ENCODE measurements around the gene FANCD2. TPM values are rescaled to one million over a fixed set of nuclear protein-coding genes. Genes with fewer than 3 reads are reported as not detected.
A peak's percentile ranks its signal among the peaks of the same experiment; 100 is the strongest.
"Not testable (repeated sequence)": the region's sequence is repeated elsewhere in the genome, so short reads cannot be mapped to it uniquely, and the experiment has no call there.

The FANCD2 gene
- total RNA-seq, 1 experiment from 2014 or later = 74.9 TPM

GRCh38 chr3:10007126-10007782 is 19.0 kb upstream of the FANCD2 start:
- no peak overlapping the region for H4K5ac ChIP-seq (ENCODE audit: insufficient read length, low read depth, low read length)
- no peak overlapping the region for H2BK12ac ChIP-seq (ENCODE audit: insufficient read length, low read depth, low read length)
- H4K91ac ChIP-seq (ENCODE audit: insufficient read length, low read depth, low read length) = no peak overlapping the region
- no peak for DNase-seq
- peaks cover 20 to 27% (median 21%) of the 10 kb centered on the region in 3 experiments; a peak in 6 of 7 replicates for H3K36me3 Mint-ChIP-seq (ENCODE audit: insufficient read depth in 1 of 3, low read depth in 3 of 3)
- H2BK5ac ChIP-seq (ENCODE audit: insufficient read length, low read length) = no peak overlapping the region
- H3K9me3 Mint-ChIP-seq = no peaks in the 10 kb centered on the region
- no peak overlapping the region for H3K27ac Mint-ChIP-seq
- no peak overlapping the region for H2BK20ac ChIP-seq (ENCODE audit: low read depth, low read length, poor library complexity, severe bottlenecking)
- no peak overlapping the region for H3K9ac ChIP-seq (ENCODE audit: extremely low read depth, insufficient read length, low read length)
- H3K27me3 ChIP-seq (ENCODE audit: insufficient read depth, low read length) = no peaks in the 10 kb centered on the region
- no peak overlapping the region for H2AFZ ChIP-seq (ENCODE audit: low read length)
- no peak overlapping the region for H3K4me3 Mint-ChIP-seq
- no peaks in the 10 kb centered on the region; the same call in 1 of the 2 replicates for H3K79me2 ChIP-seq (ENCODE audit: insufficient read depth, low read length)
- H3K14ac ChIP-seq (ENCODE audit: insufficient read depth, low read length) = no peak overlapping the region
- H3K56ac ChIP-seq (ENCODE audit: insufficient read length, low read depth, low read length) = no peak overlapping the region
- peaks cover 17 to 24% of the 10 kb centered on the region in 2 experiments for H3K4me1 Mint-ChIP-seq
- no peaks in the 10 kb centered on the region for H4K20me1 ChIP-seq (ENCODE audit: control insufficient read depth, insufficient read depth, insufficient read length)
- peaks cover 11% of the 10 kb centered on the region for H3K23me2 ChIP-seq (ENCODE audit: insufficient read length, low read depth, low read length, poor library complexity, severe bottlenecking)
- TF ChIP-seq, protein P1, sequence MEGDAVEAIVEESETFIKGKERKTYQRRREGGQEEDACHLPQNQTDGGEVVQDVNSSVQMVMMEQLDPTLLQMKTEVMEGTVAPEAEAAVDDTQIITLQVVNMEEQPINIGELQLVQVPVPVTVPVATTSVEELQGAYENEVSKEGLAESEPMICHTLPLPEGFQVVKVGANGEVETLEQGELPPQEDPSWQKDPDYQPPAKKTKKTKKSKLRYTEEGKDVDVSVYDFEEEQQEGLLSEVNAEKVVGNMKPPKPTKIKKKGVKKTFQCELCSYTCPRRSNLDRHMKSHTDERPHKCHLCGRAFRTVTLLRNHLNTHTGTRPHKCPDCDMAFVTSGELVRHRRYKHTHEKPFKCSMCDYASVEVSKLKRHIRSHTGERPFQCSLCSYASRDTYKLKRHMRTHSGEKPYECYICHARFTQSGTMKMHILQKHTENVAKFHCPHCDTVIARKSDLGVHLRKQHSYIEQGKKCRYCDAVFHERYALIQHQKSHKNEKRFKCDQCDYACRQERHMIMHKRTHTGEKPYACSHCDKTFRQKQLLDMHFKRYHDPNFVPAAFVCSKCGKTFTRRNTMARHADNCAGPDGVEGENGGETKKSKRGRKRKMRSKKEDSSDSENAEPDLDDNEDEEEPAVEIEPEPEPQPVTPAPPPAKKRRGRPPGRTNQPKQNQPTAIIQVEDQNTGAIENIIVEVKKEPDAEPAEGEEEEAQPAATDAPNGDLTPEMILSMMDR (conservative IDR thresholded peaks at IDR 0.05) = no peak
- H3K27me3 Mint-ChIP-seq (ENCODE audit: low read depth) = peaks cover 16% of the 10 kb centered on the region
- no peak overlapping the region for H2BK120ac ChIP-seq (ENCODE audit: low read depth, low read length, poor library complexity, severe bottlenecking)
- H3T11ph ChIP-seq (ENCODE audit: low read length) = no peak overlapping the region
- H3K9me3 ChIP-seq (ENCODE audit: control insufficient read depth, low read depth, low read length) = no peaks in the 10 kb centered on the region
- H3K4me1 ChIP-seq (ENCODE audit: insufficient read depth, low read length) = no peaks in the 10 kb centered on the region
- H3K27ac ChIP-seq (ENCODE audit: insufficient read length, low read depth, low read length) = no peak overlapping the region
- H3K4ac ChIP-seq (ENCODE audit: low read depth, low read length) = no peak overlapping the region
- no peak overlapping the region for H3K4me2 ChIP-seq (ENCODE audit: insufficient read depth, insufficient read length, low read length)
- H2AK5ac ChIP-seq (ENCODE audit: insufficient read length, low read length) = no peak overlapping the region
- H2BK15ac ChIP-seq (ENCODE audit: low read depth, low read length) = no peak overlapping the region
- H3K18ac ChIP-seq (ENCODE audit: insufficient read length, low read depth, low read length) = no peak overlapping the region
- no CpG with 5 or more reads among the region's 7 CpGs for WGBS (ENCODE audit: extremely low coverage, insufficient read length, low lambda C conversion rate)
- H3K79me1 ChIP-seq (ENCODE audit: insufficient read depth, low read depth, low read length, poor library complexity, severe bottlenecking) = no peaks in the 10 kb centered on the region
- H4K8ac ChIP-seq (replicated peaks; ENCODE audit: insufficient read length, low read depth, low read length) = no peak overlapping the region
- no peak overlapping the region for H3K23ac ChIP-seq (ENCODE audit: insufficient read length, low read depth, low read length)

- H3K79me1 ChIP-seq (ENCODE audit: insufficient read depth, low read depth, low read length, poor library complexity, severe bottlenecking); H3T11ph ChIP-seq (ENCODE audit: low read length); H3K9me3 ChIP-seq (ENCODE audit: control insufficient read depth, low read depth, low read length); H3K14ac ChIP-seq (ENCODE audit: insufficient read depth, low read length); H3K4me1 ChIP-seq (ENCODE audit: insufficient read depth, low read length); DNase-seq; H3K9me3 Mint-ChIP-seq; H2BK12ac ChIP-seq (ENCODE audit: insufficient read length, low read depth, low read length); H3K79me2 ChIP-seq (ENCODE audit: insufficient read depth, low read length); H3K23ac ChIP-seq (ENCODE audit: insufficient read length, low read depth, low read length); H2BK20ac ChIP-seq (ENCODE audit: low read depth, low read length, poor library complexity, severe bottlenecking); H2BK15ac ChIP-seq (ENCODE audit: low read depth, low read length); H2AFZ ChIP-seq (ENCODE audit: low read length); H3K27me3 ChIP-seq (ENCODE audit: insufficient read depth, low read length); H2BK5ac ChIP-seq (ENCODE audit: insufficient read length, low read length); H3K4ac ChIP-seq (ENCODE audit: low read depth, low read length); H2BK120ac ChIP-seq (ENCODE audit: low read depth, low read length, poor library complexity, severe bottlenecking); H3K18ac ChIP-seq (ENCODE audit: insufficient read length, low read depth, low read length); H2AK5ac ChIP-seq (ENCODE audit: insufficient read length, low read length); H4K5ac ChIP-seq (ENCODE audit: insufficient read length, low read depth, low read length); H4K20me1 ChIP-seq (ENCODE audit: control insufficient read depth, insufficient read depth, insufficient read length); H3K27ac ChIP-seq (ENCODE audit: insufficient read length, low read depth, low read length); H4K8ac ChIP-seq (replicated peaks; ENCODE audit: insufficient read length, low read depth, low read length); H3K9ac ChIP-seq (ENCODE audit: extremely low read depth, insufficient read length, low read length); H4K91ac ChIP-seq (ENCODE audit: insufficient read length, low read depth, low read length); H3K56ac ChIP-seq (ENCODE audit: insufficient read length, low read depth, low read length): not testable (repeated sequence)
- Mint-ChIP-seq H3K27me3 (ENCODE audit: low read depth) (peaks cover 23% of the 10 kb centered on the region), H3K4me3 (peak overlapping the region; percentile 61 to 74), H3K4me1 (peaks cover 17 to 24% of the 10 kb centered on the region in 2 experiments), H3K27ac (0 out of 7 replicates have a peak overlapping the region, but pooled peaks of 1 of the 3 experiments have one; percentile 15), H3K36me3 (ENCODE audit: insufficient read depth in 1 of 3, low read depth in 3 of 3) (peaks cover 12 to 17% (median 13%) of the 10 kb centered on the region in 3 experiments; a peak in 6 of 7 replicates)
- WGBS (ENCODE audit: extremely low coverage, insufficient read length, low lambda C conversion rate) = no CpG with 5 or more reads among the region's 4 CpGs
- H3K4me2 ChIP-seq (ENCODE audit: insufficient read depth, insufficient read length, low read length) = peak overlapping the region; percentile 60
- peaks cover 11% of the 10 kb centered on the region for H3K23me2 ChIP-seq (ENCODE audit: insufficient read length, low read depth, low read length, poor library complexity, severe bottlenecking)
Measured at GRCh38 chr3:10008216-10008587, 18.0 kb upstream of the FANCD2 start.

All from H9 (cell line).